PC-3 (cell line): Measurements from ENCODE around the gene POLR3F. TPM values are rescaled to one million over a fixed set of nuclear protein-coding genes. Genes with fewer than 3 reads are reported as not detected.

Experiments used
- ATAC-seq: fragments of 200-7000 bp; cut with Tn5 transposase; 2 replicates; pipeline ENCODE4 v1.9.1; 2020; ENCODE audit warnings: mild to moderate bottlenecking, moderate library complexity
- BruUV-seq: library from RNA; stranded (reverse); fragments of 400-500 nt; replicated peaks from 2 replicates; lab custom pipeline; 2021; lab: Mats Ljungman, UMichigan
- CTCF ChIA-PET: fragments of 300-600 bp; sonication (Branson Sonifier 250); formaldehyde crosslinking; loops from one replicate; lab custom pipeline; 2022; ENCODE audit warnings: antibody characterized with exemption; lab: Charles Lee
- POLR2A ChIA-PET: fragments of 300-600 bp; sonication (Branson Sonifier 250); formaldehyde crosslinking; loops from one replicate; lab custom pipeline; 2022; ENCODE audit warnings: antibody characterized with exemption; ENCODE audit not compliant: unreplicated experiment; lab: Charles Lee
- DNase-seq: peaks from one replicate; pipeline ENCODE4 v3.0.0-alpha.2; 2015
- H2AFZ ChIP-seq: fragments of 300-600 bp; sonication (generic); 2 replicates; pipeline ENCODE4 v1.6.0; 2016; ENCODE audit warnings: antibody characterized with exemption, low read length
- H3F3A ChIP-seq: fragments of 300-600 bp; sonication (generic); one replicate; pipeline ENCODE4 v1.6.0; 2017; ENCODE audit warnings: antibody characterized with exemption, low read length, control low read depth, mild to moderate bottlenecking; ENCODE audit not compliant: unreplicated experiment
- H3K27ac ChIP-seq: fragments of 300-600 bp; sonication (generic); 2 replicates; pipeline ENCODE4 v1.5.1; 2016; ENCODE audit warnings: mild to moderate bottlenecking, low read length
- H3K27me3 ChIP-seq: fragments of 300-600 bp; sonication (generic); 2 replicates; pipeline ENCODE4 v1.6.1; 2016; ENCODE audit warnings: low read length, mixed read lengths
- H3K36me3 ChIP-seq: fragments of 300-600 bp; sonication (generic); 2 replicates; pipeline ENCODE4 v1.6.1; 2016; ENCODE audit warnings: low read depth, mixed run types, low read length, mixed read lengths
- H3K4me1 ChIP-seq: fragments of 300-600 bp; sonication (generic); 2 replicates; pipeline ENCODE4 v1.5.1; 2016; ENCODE audit warnings: low read length; ENCODE audit not compliant: insufficient read depth
- H3K4me2 ChIP-seq: fragments of 300-600 bp; sonication (generic); 2 replicates; pipeline ENCODE4 v1.6.0; 2016; ENCODE audit warnings: low read length
- H3K4me3 ChIP-seq: fragments of 300-600 bp; sonication (generic); 2 replicates; pipeline ENCODE4 v1.5.1; 2016; ENCODE audit warnings: mild to moderate bottlenecking, low read length, mixed read lengths
- H3K79me2 ChIP-seq: fragments of 300-600 bp; sonication (generic); 2 replicates; pipeline ENCODE4 v1.6.1; 2017; ENCODE audit warnings: low read length, mixed read lengths
- H3K9ac ChIP-seq: fragments of 300-600 bp; sonication (generic); 2 replicates; pipeline ENCODE4 v1.6.0; 2016; ENCODE audit warnings: mild to moderate bottlenecking, low read length
- H3K9me2 ChIP-seq: fragments of 300-600 bp; sonication (generic); replicated peaks from 2 replicates; pipeline ENCODE4 v1.6.1; 2016; ENCODE audit warnings: mixed run types, low read length, mixed read lengths
- H3K9me3 ChIP-seq: fragments of 300-600 bp; sonication (generic); 2 replicates; pipeline ENCODE4 v1.6.1; 2016; ENCODE audit warnings: low read length, mixed read lengths
- H4K20me1 ChIP-seq: fragments of 300-600 bp; sonication (generic); 2 replicates; pipeline ENCODE4 v1.6.1; 2016; ENCODE audit warnings: low read length, mixed read lengths
- CTCF ChIP-seq: fragments of 300-600 bp; sonication (generic); conservative IDR thresholded peaks from 2 replicates; pipeline ENCODE4 v1.5.1; 2017; ENCODE audit warnings: antibody characterized with exemption, low read depth, mild to moderate bottlenecking, low read length
- EZH2 ChIP-seq: fragments of 300-600 bp; sonication (generic); IDR thresholded peaks from one replicate; pipeline ENCODE4 v1.6.1; 2017; ENCODE audit warnings: antibody characterized with exemption, mild to moderate bottlenecking, low read length; ENCODE audit not compliant: unreplicated experiment
- EZH2phosphoT487 ChIP-seq: fragments of 300-600 bp; sonication (generic); IDR thresholded peaks from 2 replicates; pipeline ENCODE4 v1.6.1; 2018; ENCODE audit warnings: mild to moderate bottlenecking, antibody characterized with exemption, low read length, borderline replicate concordance
- intact Hi-C: fragments of 100-400 bp; cut with micrococcal nuclease; formaldehyde crosslinking; loops from 2 replicates; pipeline ENCODE4 v1.9.0; 2023
- total RNA-seq: library from RNA; depleted of rRNA; stranded (reverse); fragments of >200 nt; gene quantifications from 2 replicates; pipeline ENCODE4 v1.2.3, GENCODE V29; 2014

The POLR3F gene
- total RNA-seq, 1 experiment from 2014 or later = 28.2 TPM

- no peak overlapping the region for H3K4me3 ChIP-seq
- H3K4me1 ChIP-seq = no peaks in the 10 kb centered on the region
- no peak overlapping the region for H3K4me2 ChIP-seq
- ATAC-seq (no peak), DNase-seq (no peak)
- H3K9ac ChIP-seq = no peak overlapping the region
- H3K27ac ChIP-seq = no peak overlapping the region
- no peak for TF ChIP-seq EZH2phosphoT487
- no peak for TF ChIP-seq CTCF
- intact Hi-C loops = no loop called here
- no peaks in the 10 kb centered on the region for H3K9me3 ChIP-seq
- POLR2A ChIA-PET = no interaction called here
- H3K9me2 ChIP-seq = no peaks in the 10 kb centered on the region
- H2AFZ ChIP-seq = no peak overlapping the region
- no peaks in the 10 kb centered on the region for H3K36me3 ChIP-seq
- H3K27me3 ChIP-seq = no peaks in the 10 kb centered on the region
- no peaks in the 10 kb centered on the region for H3F3A ChIP-seq
- no TSS peak for BruUV-seq
- no peaks in the 10 kb centered on the region for H3K79me2 ChIP-seq
- CTCF ChIA-PET = no interaction called here
- H4K20me1 ChIP-seq = no peaks in the 10 kb centered on the region
These were observed 26.8 kb upstream of the POLR3F start for GRCh38 chr20:18440403-18440802.

DNA sequence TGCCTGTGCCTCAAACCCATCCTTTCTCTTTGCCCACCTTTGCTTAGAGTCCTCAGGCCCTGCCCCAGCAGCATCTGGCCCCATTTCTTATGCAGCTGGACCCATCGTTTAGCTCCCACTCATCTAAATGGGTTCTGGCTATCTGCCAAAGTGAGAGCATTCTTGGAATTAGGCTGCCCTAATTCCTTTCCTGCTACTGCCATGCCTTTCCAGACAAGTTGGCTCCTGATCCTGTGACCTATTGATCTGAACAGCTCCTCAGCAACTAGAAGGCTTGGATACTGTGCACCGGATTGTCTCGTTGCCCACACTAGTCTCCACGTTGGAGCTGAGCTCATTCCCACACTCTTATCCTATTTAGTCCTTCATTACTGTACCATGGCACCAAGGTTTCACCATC lies 23.3 kb upstream of the POLR3F start:
- Histone ChIP-seq H3K4me2 (no peak overlapping the region), H4K20me1 (no peaks in the 10 kb centered on the region), H2AFZ (no peak overlapping the region), H3K27ac (no peak overlapping the region), H3K9me2 (no peaks in the 10 kb centered on the region), H3F3A (no peaks in the 10 kb centered on the region), H3K36me3 (no peaks in the 10 kb centered on the region), H3K27me3 (no peaks in the 10 kb centered on the region), H3K9ac (no peak overlapping the region), H3K4me3 (no peak overlapping the region), H3K9me3 (no peaks in the 10 kb centered on the region), H3K79me2 (no peaks in the 10 kb centered on the region), H3K4me1 (no peaks in the 10 kb centered on the region)
- BruUV-seq = no TSS peak
- DNase-seq (no peak), ATAC-seq (no peak)
- ChIA-PET POLR2A (no interaction called here), CTCF (no interaction called here)
- TF ChIP-seq EZH2 = no peak
- no peak for TF ChIP-seq EZH2phosphoT487
- no peak for TF ChIP-seq CTCF
- intact Hi-C loops = no loop called here

DNA sequence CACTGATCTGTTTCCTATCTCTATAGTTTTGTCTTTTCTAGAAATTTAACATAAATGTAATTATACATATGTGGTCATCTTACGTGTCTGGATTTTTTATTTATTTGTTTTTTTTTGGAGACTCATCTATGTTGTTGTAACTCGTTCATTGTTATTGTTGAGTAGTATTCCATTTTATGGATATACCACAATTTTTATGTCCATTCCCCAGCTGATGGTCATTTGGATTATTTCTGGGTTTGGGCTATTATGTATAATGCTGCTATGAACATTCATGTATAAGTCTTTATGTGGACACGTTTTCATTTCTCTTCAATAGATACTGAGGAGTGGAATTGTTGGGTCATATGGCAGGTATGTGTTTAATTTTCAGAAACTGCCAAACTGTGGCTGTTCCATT lies 10.6 kb upstream of the POLR3F start:
- no peaks in the 10 kb centered on the region for H3F3A ChIP-seq
- H3K9me2 ChIP-seq = no peaks in the 10 kb centered on the region
- H3K9ac ChIP-seq = no peak overlapping the region
- ChIA-PET CTCF (no interaction called here), POLR2A (no interaction called here)
- no peak for DNase-seq
- no peaks in the 10 kb centered on the region for H3K27me3 ChIP-seq
- no peak overlapping the region for H3K4me3 ChIP-seq
- no peaks in the 10 kb centered on the region for H3K79me2 ChIP-seq
- H3K4me1 ChIP-seq = no peaks in the 10 kb centered on the region
- no peak overlapping the region for H3K27ac ChIP-seq
- H4K20me1 ChIP-seq = no peaks in the 10 kb centered on the region
- no peak overlapping the region for H3K4me2 ChIP-seq
- no peak for ATAC-seq
- H3K36me3 ChIP-seq = no peaks in the 10 kb centered on the region
- no peak for TF ChIP-seq EZH2
- TF ChIP-seq EZH2phosphoT487 = no peak
- no peak for TF ChIP-seq CTCF
- H2AFZ ChIP-seq = no peak overlapping the region
- intact Hi-C loops = no loop called here
- H3K9me3 ChIP-seq = no peaks in the 10 kb centered on the region
- BruUV-seq = no TSS peak
